ENCODE measurements around the gene ZNF639. TPM values are rescaled to one million over a fixed set of nuclear protein-coding genes. Genes with fewer than 3 reads are reported as not detected.

Gene ZNF639
- total RNA-seq, 1 donor from 2014 or later = 14.1 TPM

Other genes with a start within 250 kb of the ZNF639 start
- 12.5 TPM for gene PIK3CA, start 174.7 kb upstream of the ZNF639 start, total RNA-seq
- gene KCNMB3, start 71.9 kb upstream of the ZNF639 start, total RNA-seq = 0.68 TPM
- gene MFN1, start 24.7 kb downstream of the ZNF639 start, total RNA-seq = 42.0 TPM
- gene GNB4, start 128.4 kb downstream of the ZNF639 start, total RNA-seq = 13.2 TPM
- gene ACTL6A, start 239.9 kb downstream of the ZNF639 start, total RNA-seq = 36.4 TPM

Data from esophagus mucosa (tissue), 1 donor.